ENCODE measurements around the gene SMIM44.
"Not testable (repeated sequence)": the region's sequence is repeated elsewhere in the genome, so short reads cannot be mapped to it uniquely, and the experiment has no call there.

The SMIM44 gene

DNA sequence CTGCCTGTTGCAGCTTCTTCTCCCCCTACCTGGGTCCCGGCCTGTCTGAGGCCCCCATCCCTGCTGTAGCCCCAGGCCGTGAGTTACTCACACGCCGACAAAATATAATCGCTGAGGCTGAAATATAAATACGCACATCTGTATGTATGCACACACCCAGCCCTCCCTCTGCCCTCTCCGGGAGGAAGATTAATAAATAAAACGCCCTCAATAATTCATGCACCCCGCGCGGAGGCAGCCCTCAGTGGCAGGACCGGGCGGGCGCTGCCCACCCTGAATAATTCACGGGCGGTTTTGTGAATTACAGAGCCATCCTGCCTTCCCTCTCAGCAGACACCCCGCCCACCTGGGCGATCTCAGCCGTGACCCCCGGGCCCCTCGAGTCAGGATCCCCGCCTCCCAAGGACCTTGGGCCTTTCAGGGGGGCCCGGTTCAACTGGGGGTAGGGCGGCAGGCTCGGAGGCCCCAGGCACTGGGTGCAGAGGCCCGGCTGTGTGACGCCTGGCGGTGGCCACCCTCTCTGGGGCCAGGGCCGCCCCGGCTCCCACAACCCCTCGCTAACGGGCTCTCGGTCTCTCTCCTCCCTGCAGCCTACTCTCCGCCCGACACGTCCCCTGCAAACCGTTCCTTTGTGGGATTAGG, 27.2 kb downstream of the SMIM44 start:
- TF ChIP-seq, protein P1, sequence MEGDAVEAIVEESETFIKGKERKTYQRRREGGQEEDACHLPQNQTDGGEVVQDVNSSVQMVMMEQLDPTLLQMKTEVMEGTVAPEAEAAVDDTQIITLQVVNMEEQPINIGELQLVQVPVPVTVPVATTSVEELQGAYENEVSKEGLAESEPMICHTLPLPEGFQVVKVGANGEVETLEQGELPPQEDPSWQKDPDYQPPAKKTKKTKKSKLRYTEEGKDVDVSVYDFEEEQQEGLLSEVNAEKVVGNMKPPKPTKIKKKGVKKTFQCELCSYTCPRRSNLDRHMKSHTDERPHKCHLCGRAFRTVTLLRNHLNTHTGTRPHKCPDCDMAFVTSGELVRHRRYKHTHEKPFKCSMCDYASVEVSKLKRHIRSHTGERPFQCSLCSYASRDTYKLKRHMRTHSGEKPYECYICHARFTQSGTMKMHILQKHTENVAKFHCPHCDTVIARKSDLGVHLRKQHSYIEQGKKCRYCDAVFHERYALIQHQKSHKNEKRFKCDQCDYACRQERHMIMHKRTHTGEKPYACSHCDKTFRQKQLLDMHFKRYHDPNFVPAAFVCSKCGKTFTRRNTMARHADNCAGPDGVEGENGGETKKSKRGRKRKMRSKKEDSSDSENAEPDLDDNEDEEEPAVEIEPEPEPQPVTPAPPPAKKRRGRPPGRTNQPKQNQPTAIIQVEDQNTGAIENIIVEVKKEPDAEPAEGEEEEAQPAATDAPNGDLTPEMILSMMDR (IDR thresholded peaks at IDR 0.05): no peak
- Histone ChIP-seq H2AFZ (no peak overlapping the region), H3K9ac (no peak overlapping the region), H3K4me1 (peaks cover 8% of the 10 kb centered on the region), H3K27me3 (ENCODE audit: control insufficient read depth, insufficient read depth, low read length) (no peaks in the 10 kb centered on the region), H3K4me2 (ENCODE audit: low read length) (no peak overlapping the region), H3K79me2 (peaks cover 23% of the 10 kb centered on the region), H3K27ac (no peak overlapping the region), H3K4me3 (ENCODE audit: low read depth, low read length) (no peak overlapping the region), H3K9me3 (ENCODE audit: control insufficient read depth, low read length) (no peaks in the 10 kb centered on the region), H3K36me3 (ENCODE audit: control insufficient read depth, insufficient read depth, low read length) (no peaks in the 10 kb centered on the region)

DNA sequence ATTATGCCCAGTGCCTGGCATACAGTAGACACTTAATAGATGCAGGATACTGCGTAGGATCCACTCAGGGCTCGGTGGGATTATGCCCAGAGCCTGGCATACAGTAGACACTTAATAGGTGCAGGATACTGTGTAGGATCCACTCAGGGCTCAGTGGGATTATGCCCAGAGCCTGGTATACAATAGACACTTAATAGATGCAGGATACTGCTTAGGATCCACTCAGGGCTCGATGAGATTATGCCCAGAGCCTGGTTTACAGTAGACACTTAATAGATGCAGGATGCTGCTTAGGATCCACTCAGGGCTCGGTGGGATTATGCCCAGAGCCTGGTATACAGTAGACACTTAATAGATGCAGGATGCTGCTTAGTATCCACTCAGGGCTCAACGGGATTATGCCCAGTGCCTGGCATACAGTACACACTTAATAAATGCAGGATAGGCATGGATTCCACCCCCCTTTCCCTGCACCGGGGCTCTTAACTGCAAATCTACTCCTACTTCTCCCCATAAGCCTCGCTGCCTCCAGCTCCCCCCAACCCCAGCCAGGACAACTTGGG, 27.8 kb downstream of the SMIM44 start:
- peaks cover 8% of the 10 kb centered on the region for H3K4me1 ChIP-seq
- H2AFZ ChIP-seq: no peak overlapping the region
- no peak overlapping the region for H3K9ac ChIP-seq
- no peak overlapping the region for H3K4me2 ChIP-seq (ENCODE audit: low read length)
- H3K27me3 ChIP-seq (ENCODE audit: control insufficient read depth, insufficient read depth, low read length): no peaks in the 10 kb centered on the region
- peaks cover 27% of the 10 kb centered on the region for H3K79me2 ChIP-seq
- TF ChIP-seq, protein P1 (IDR thresholded peaks at IDR 0.05): no peak
- no peak overlapping the region for H3K27ac ChIP-seq
- H3K9me3 ChIP-seq (ENCODE audit: control insufficient read depth, low read length): no peaks in the 10 kb centered on the region
- no peak overlapping the region for H3K4me3 ChIP-seq (ENCODE audit: low read depth, low read length)
- no peaks in the 10 kb centered on the region for H3K36me3 ChIP-seq (ENCODE audit: control insufficient read depth, insufficient read depth, low read length)

DNA sequence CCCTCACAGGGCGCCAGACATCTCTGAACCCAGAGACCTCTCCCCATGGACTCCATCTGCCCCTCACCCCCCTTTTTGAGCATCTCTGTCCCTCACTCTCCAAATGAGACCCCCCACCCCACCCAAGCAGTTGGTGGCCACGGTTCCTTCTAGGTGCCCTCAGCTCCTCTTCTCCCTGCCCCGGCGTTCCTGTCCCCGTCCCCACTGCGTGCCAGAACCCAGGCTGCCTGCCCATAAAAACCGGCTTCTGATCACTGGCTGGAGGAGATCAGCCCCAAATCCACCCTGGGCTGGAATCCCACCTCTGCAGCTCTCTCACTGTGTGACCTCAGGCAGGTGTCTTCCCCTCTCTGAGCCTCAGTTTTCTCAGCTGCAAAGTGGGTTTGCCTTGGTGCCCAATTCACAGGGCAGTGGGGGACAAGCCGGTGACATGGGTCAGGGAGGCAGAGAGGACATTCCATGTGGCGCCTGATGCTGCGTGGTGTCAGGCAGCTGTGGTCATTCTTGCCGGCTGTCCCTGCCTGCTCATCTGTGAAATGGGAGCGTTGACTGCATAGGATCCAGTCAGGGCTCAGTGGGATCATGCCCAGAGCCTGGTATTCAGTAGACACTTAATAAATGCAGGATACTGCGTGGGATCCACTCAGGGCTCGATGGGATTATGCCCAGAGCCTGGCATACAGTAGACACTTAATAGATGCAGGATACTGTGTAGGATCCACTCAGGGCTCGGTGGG, 28.4 kb downstream of the SMIM44 start:
- Histone ChIP-seq H3K9me3 (ENCODE audit: control insufficient read depth, low read length) (no peaks in the 10 kb centered on the region), H3K27ac (no peak overlapping the region), H3K4me1 (peaks cover 8% of the 10 kb centered on the region), H2AFZ (no peak overlapping the region), H3K27me3 (ENCODE audit: control insufficient read depth, insufficient read depth, low read length) (no peaks in the 10 kb centered on the region), H3K36me3 (ENCODE audit: control insufficient read depth, insufficient read depth, low read length) (no peaks in the 10 kb centered on the region), H3K4me3 (ENCODE audit: low read depth, low read length) (no peak overlapping the region), H3K79me2 (peaks cover 27% of the 10 kb centered on the region), H3K4me2 (ENCODE audit: low read length) (no peak overlapping the region), H3K9ac (no peak overlapping the region)
- TF ChIP-seq, protein P1 (IDR thresholded peaks at IDR 0.05): no peak

- peaks cover 33% of the 10 kb centered on the region for H3K79me2 ChIP-seq
- TF ChIP-seq, protein P1 (IDR thresholded peaks at IDR 0.05): no peak
- no peak overlapping the region for H3K9ac ChIP-seq
- H3K9me3 ChIP-seq (ENCODE audit: control insufficient read depth, low read length): no peaks in the 10 kb centered on the region
- H3K27me3 ChIP-seq (ENCODE audit: control insufficient read depth, insufficient read depth, low read length): no peaks in the 10 kb centered on the region
- H3K4me3 ChIP-seq (ENCODE audit: low read depth, low read length): no peak overlapping the region
- no peaks in the 10 kb centered on the region for H3K4me1 ChIP-seq
- no peak overlapping the region for H2AFZ ChIP-seq
- H3K27ac ChIP-seq: no peak overlapping the region
- H3K4me2 ChIP-seq (ENCODE audit: low read length): no peak overlapping the region
- H3K36me3 ChIP-seq (ENCODE audit: control insufficient read depth, insufficient read depth, low read length): no peaks in the 10 kb centered on the region
Measured at GRCh38 chr19:3453840-3454239, 29.4 kb downstream of the SMIM44 start.

GRCh38 chr19:3452942-3453214, 30.4 kb downstream of the SMIM44 start:
- H3K9me3 ChIP-seq (ENCODE audit: control insufficient read depth, low read length); H2AFZ ChIP-seq; H3K27ac ChIP-seq; H3K4me1 ChIP-seq; H3K27me3 ChIP-seq (ENCODE audit: control insufficient read depth, insufficient read depth, low read length); H3K9ac ChIP-seq; H3K4me2 ChIP-seq (ENCODE audit: low read length); H3K4me3 ChIP-seq (ENCODE audit: low read depth, low read length); H3K36me3 ChIP-seq (ENCODE audit: control insufficient read depth, insufficient read depth, low read length): not testable (repeated sequence)
- peaks cover 40% of the 10 kb centered on the region for H3K79me2 ChIP-seq
